Adrenal gland (tissue), 5 donors: ENCODE data around the gene MALRD1.

ENCODE experiments used
- CTCF ChIP-seq, 6 experiments: fragments of 450-650 bp in 4 of 6; fragments of 200-600 bp in 2 of 6; sonication (generic) in 1 of 6; IDR thresholded peaks; 1 replicate in 5 of 6; 2 replicates in 1 of 6; pipeline versions ENCODE4 v1.5.1 to v1.8.0; 2016 to 2021; ENCODE audit warnings: antibody characterized with exemption in 6 of 6, mild to moderate bottlenecking in 2 of 6, moderate library complexity in 1 of 6
- POLR2A ChIP-seq, 2 donors: fragments of 450-650 bp; IDR thresholded peaks; one replicate each; pipeline ENCODE4 v1.6.1; 2017; ENCODE audit warnings: antibody characterized with exemption in 2 of 2, mild to moderate bottlenecking in 2 of 2, moderate library complexity in 1 of 2
- donor health status: DM: no; HTN: no; CAD: no.

- TF ChIP-seq CTCF (IDR thresholded peaks at IDR 0.05) (no peak), POLR2A (IDR thresholded peaks at IDR 0.05) (no peak)
Measured at GRCh38 chr10:19154375-19154774, 105.8 kb downstream of the MALRD1 start.
